IMR-90 (cell line): Measurements from ENCODE around the gene TCAP. TPM values are rescaled to one million over a fixed set of nuclear protein-coding genes. Genes with fewer than 3 reads are reported as not detected.
"Not testable (repeated sequence)": the region's sequence is repeated elsewhere in the genome, so short reads cannot be mapped to it uniquely, and the experiment has no call there.

ENCODE experiments used
- ATAC-seq: fragments of 200-7000 bp; cut with Tn5 transposase; 2 replicates; pipeline ENCODE4 v1.9.1; 2020; ENCODE audit warnings: low read depth, mild to moderate bottlenecking, moderate library complexity
- BruUV-seq: library from RNA; stranded (reverse); fragments of 400-500 nt; replicated peaks from 2 replicates; lab custom pipeline; 2021; lab: Mats Ljungman, UMichigan
- CTCF ChIA-PET: fragments of 300-600 bp; formaldehyde crosslinking; extraction: SDS; loops from one replicate; lab custom pipeline; 2021; ENCODE audit warnings: antibody characterized with exemption; lab: Yijun Ruan, JAX
- POLR2A ChIA-PET: fragments of 300-600 bp; sonication (Branson Sonifier 250); formaldehyde crosslinking; loops from one replicate; lab custom pipeline; 2022; ENCODE audit warnings: antibody characterized with exemption; ENCODE audit not compliant: unreplicated experiment; lab: Charles Lee
- DNase-seq: peaks from one replicate; pipeline ENCODE4 v3.0.0; 2013
- H2AFZ ChIP-seq: replicated peaks from 2 replicates; pipeline ENCODE3; 2013; ENCODE audit warnings: low read length, mild to moderate bottlenecking; ENCODE audit not compliant: poor library complexity
- H2AK5ac ChIP-seq: 2 replicates; pipeline ENCODE4 v1.6.1; 2013; ENCODE audit warnings: low read depth, low read length, inconsistent platforms
- H2AK9ac ChIP-seq: replicated peaks from 2 replicates; pipeline ENCODE3; 2013; ENCODE audit warnings: mild to moderate bottlenecking, low read depth, low read length, moderate library complexity; ENCODE audit not compliant: poor library complexity
- H2BK120ac ChIP-seq: 2 replicates; pipeline ENCODE4 v1.6.1; 2013; ENCODE audit warnings: low read depth, low read length, inconsistent platforms
- H2BK15ac ChIP-seq: 3 replicates; pipeline ENCODE4 v1.6.1; 2013; ENCODE audit warnings: low read depth, low read length, inconsistent platforms
- H2BK20ac ChIP-seq: 2 replicates; pipeline ENCODE4 v1.6.1; 2013; ENCODE audit warnings: low read depth, mild to moderate bottlenecking, inconsistent platforms, low read length, moderate library complexity
- H2BK5ac ChIP-seq: 2 replicates; pipeline ENCODE4 v1.6.1; 2013; ENCODE audit warnings: mild to moderate bottlenecking, low read depth, low read length, inconsistent platforms; ENCODE audit not compliant: poor library complexity, severe bottlenecking
- H3K14ac ChIP-seq: replicated peaks from 2 replicates; pipeline ENCODE4 v1.6.1; 2013; ENCODE audit warnings: low read depth, low read length, inconsistent platforms
- H3K18ac ChIP-seq: 2 replicates; pipeline ENCODE4 v1.6.1; 2013; ENCODE audit warnings: low read depth, low read length, control low read depth
- H3K23ac ChIP-seq: 2 replicates; pipeline ENCODE4 v1.6.1; 2013; ENCODE audit warnings: low read depth, low read length, inconsistent platforms
- H3K27ac ChIP-seq: 2 replicates; pipeline ENCODE4 v1.5.1; 2013; ENCODE audit warnings: mild to moderate bottlenecking, control low read depth, low read length; ENCODE audit not compliant: insufficient read depth
- H3K27me3 ChIP-seq: 2 replicates; pipeline ENCODE4 v1.6.1; 2013; ENCODE audit warnings: low read length; ENCODE audit not compliant: control insufficient read depth, insufficient read depth
- H3K36me3 ChIP-seq: 2 replicates; pipeline ENCODE4 v1.6.1; 2013; ENCODE audit warnings: low read length, mixed read lengths; ENCODE audit not compliant: control insufficient read depth, insufficient read depth
- H3K4ac ChIP-seq: 2 replicates; pipeline ENCODE4 v1.6.1; 2013; ENCODE audit warnings: low read depth, low read length, inconsistent platforms
- H3K4me1 ChIP-seq: 2 replicates; pipeline ENCODE4 v1.6.1; 2013; ENCODE audit warnings: low read length, mixed read lengths; ENCODE audit not compliant: control insufficient read depth, insufficient read depth
- H3K4me2 ChIP-seq: 2 replicates; pipeline ENCODE4 v1.6.1; 2013; ENCODE audit warnings: low read depth, mild to moderate bottlenecking, control low read depth, low read length, moderate library complexity
- H3K4me3 ChIP-seq: 2 replicates; pipeline ENCODE4 v1.5.1; 2013; ENCODE audit warnings: low read depth, mild to moderate bottlenecking, control low read depth, low read length, moderate library complexity; ENCODE audit not compliant: insufficient read depth
- H3K56ac ChIP-seq: 2 replicates; pipeline ENCODE4 v1.6.1; 2013; ENCODE audit warnings: low read length, inconsistent platforms; ENCODE audit not compliant: insufficient read depth; ENCODE audit errors: extremely low read depth
- H3K79me1 ChIP-seq, 2 experiments: 2 replicates each; pipeline ENCODE4 v1.6.1; 2013; ENCODE audit warnings: low read length in 2 of 2, inconsistent platforms in 1 of 2, low read depth in 1 of 2
- H3K9ac ChIP-seq: 2 replicates; pipeline ENCODE4 v1.6.1; 2013; ENCODE audit warnings: low read depth, low read length, control low read depth
- H3K9me1 ChIP-seq: 2 replicates; pipeline ENCODE4 v1.6.1; 2013; ENCODE audit warnings: low read length, inconsistent platforms; ENCODE audit not compliant: insufficient read depth
- H3K9me3 ChIP-seq: 2 replicates; pipeline ENCODE4 v1.6.1; 2013; ENCODE audit warnings: low read length; ENCODE audit not compliant: control insufficient read depth, insufficient read depth
- H4K20me1 ChIP-seq: 2 replicates; pipeline ENCODE4 v1.6.1; 2013; ENCODE audit warnings: low read length, inconsistent platforms; ENCODE audit not compliant: insufficient read depth
- H4K5ac ChIP-seq: 2 replicates; pipeline ENCODE4 v1.6.1; 2013; ENCODE audit warnings: mild to moderate bottlenecking, low read depth, low read length, control low read depth
- H4K8ac ChIP-seq, 2 experiments: 2 replicates each; pipeline ENCODE4 v1.6.1; 2013; ENCODE audit warnings: low read depth in 2 of 2, low read length in 2 of 2, control low read depth in 1 of 2, inconsistent platforms in 1 of 2
- H4K91ac ChIP-seq: 2 replicates; pipeline ENCODE4 v1.6.1; 2013; ENCODE audit warnings: low read depth, low read length, inconsistent platforms; ENCODE audit not compliant: insufficient read depth
- BHLHE40 ChIP-seq: fragments of 150-350 bp; IDR thresholded peaks from 2 replicates; pipeline ENCODE4 v1.6.1; 2016; ENCODE audit warnings: mild to moderate bottlenecking, low read depth, low read length
- ELK1 ChIP-seq: fragments of 150-350 bp; IDR thresholded peaks from 2 replicates; pipeline ENCODE4 v1.6.1; 2016; ENCODE audit warnings: low read depth, mild to moderate bottlenecking, low read length, moderate library complexity, borderline replicate concordance
- MAFK ChIP-seq: IDR thresholded peaks from 2 replicates; pipeline ENCODE4 v1.6.1; 2012; ENCODE audit warnings: low read depth, low read length, improper control_type of control experiment
- MXI1 ChIP-seq: IDR thresholded peaks from 2 replicates; pipeline ENCODE4 v1.6.1; 2012; ENCODE audit warnings: low read depth, mild to moderate bottlenecking, low read length, moderate library complexity, borderline replicate concordance
- WGBS, 2 experiments: methylation state at CpG; one replicate each; pipeline versions ENCODE4 v1.1.5 to v1.1.7; 2013; ENCODE audit warnings: missing lambda C conversion rate in 2 of 2; ENCODE audit not compliant: insufficient read length in 1 of 2; ENCODE audit errors: extremely low coverage in 2 of 2; 5-methylcytosine and 5-hydroxymethylcytosine counted together
- dilution Hi-C: fragments of 300-500 bp; cut with HindIII; formaldehyde crosslinking; loops from one replicate; pipeline ENCODE4 v1.14.3; 2018; ENCODE audit warnings: low sequenced_read_pairs; ENCODE audit not compliant: unreplicated experiment
- in situ Hi-C: fragments of 300-500 bp; cut with MboI; formaldehyde crosslinking; loops from 3 replicates; pipeline ENCODE4 v1.14.3; 2019; ENCODE audit warnings: low sequenced_read_pairs, inconsistent platforms, mixed read lengths
- intact Hi-C: fragments of 100-400 bp; cut with micrococcal nuclease; formaldehyde crosslinking; loops from 2 replicates; pipeline ENCODE4 v1.10.0; 2022
- polyA plus RNA-seq, 3 experiments: library from polyadenylated mRNA; depleted of rRNA; stranded (reverse); fragments of >200 nt; gene quantifications; 2 replicates each; pipeline ENCODE4 v1.2.3, GENCODE V29; 2012; ENCODE audit warnings: low replicate concordance in 1 of 3
- total RNA-seq: library from RNA; depleted of rRNA; stranded (reverse); fragments of >200 nt; gene quantifications from 2 replicates; pipeline ENCODE4 v1.2.3, GENCODE V29; 2012

The TCAP gene
- total and polyA plus RNA-seq, 2 of the 4 experiments (the other 2 are of a cell fraction) = under 0.01 to 0.21 TPM

- Histone ChIP-seq H3K23ac (no peak overlapping the region), H2AK5ac (no peak overlapping the region), H3K56ac (no peak overlapping the region), H4K20me1 (peaks cover 15% of the 10 kb centered on the region), H2BK20ac (no peak overlapping the region), H3K79me1 (peaks cover 0 to 24% of the 10 kb centered on the region in 2 experiments; a peak in 2 of 4 replicates), H4K5ac (no peak overlapping the region), H4K91ac (no peak overlapping the region), H3K36me3 (peaks cover 52% of the 10 kb centered on the region), H2BK120ac (no peak overlapping the region), H3K9me3 (no peaks in the 10 kb centered on the region), H3K4ac (no peak overlapping the region), H3K14ac (no peak overlapping the region), H3K9ac (no peak overlapping the region), H3K4me2 (no peak overlapping the region), H3K4me3 (no peak overlapping the region), H3K4me1 (no peaks in the 10 kb centered on the region), H3K27ac (no peak overlapping the region), H3K18ac (no peak overlapping the region), H2AK9ac (no peak overlapping the region), H3K27me3 (no peaks in the 10 kb centered on the region), H2BK5ac (no peak overlapping the region), H2AFZ (no peak overlapping the region), H2BK15ac (no peak overlapping the region), H3K9me1 (no peaks in the 10 kb centered on the region), H4K8ac (no peak overlapping the region)
- in situ Hi-C loops = no loop called here
- no peak for DNase-seq
- no TSS peak for BruUV-seq
- ATAC-seq = no peak
- WGBS, 2 experiments = 97% methylated on average over 5 of the region's 20 CpGs; no CpG with 5 or more reads in 1 of the 2 experiments
- dilution Hi-C loops = no loop called here
- CTCF ChIA-PET = no interaction called here
- POLR2A ChIA-PET = no interaction called here
- no peak for TF ChIP-seq MAFK
- TF ChIP-seq ELK1 = no peak
- no peak for TF ChIP-seq BHLHE40
- no peak for TF ChIP-seq MXI1
- intact Hi-C loops = no loop called here
Observed at GRCh38 chr17:39709998-39710964, 45.1 kb downstream of the TCAP start.

GRCh38 chr17:39711071-39711470 is 45.9 kb downstream of the TCAP start:
- H3K4me3 ChIP-seq, H3K4ac ChIP-seq, H3K4me2 ChIP-seq, H3K9me3 ChIP-seq, H3K27me3 ChIP-seq, DNase-seq, POLR2A ChIA-PET, H2AFZ ChIP-seq, H2BK20ac ChIP-seq, H3K18ac ChIP-seq, ATAC-seq, H2BK5ac ChIP-seq, H3K9me1 ChIP-seq, H2BK120ac ChIP-seq, H2BK15ac ChIP-seq, H4K8ac ChIP-seq, H3K23ac ChIP-seq, H2AK9ac ChIP-seq, H3K14ac ChIP-seq, H3K56ac ChIP-seq, CTCF ChIA-PET, in situ Hi-C loops, H3K4me1 ChIP-seq, dilution Hi-C loops, H4K5ac ChIP-seq, H3K9ac ChIP-seq, BruUV-seq, H3K27ac ChIP-seq, H4K20me1 ChIP-seq, intact Hi-C loops, H4K91ac ChIP-seq, H2AK5ac ChIP-seq: not testable (repeated sequence)
- WGBS, 2 experiments = 98% methylated on average over 6 of the region's 11 CpGs; no CpG with 5 or more reads in 1 of the 2 experiments
- H3K79me1 ChIP-seq = peaks cover 0 to 17% of the 10 kb centered on the region in 2 experiments; a peak in 2 of 4 replicates
- peaks cover 60% of the 10 kb centered on the region for H3K36me3 ChIP-seq
